ENCODE data around the gene GABRG3.

- TF ChIP-seq GTF3C2 (IDR thresholded peaks at IDR 0.05; ENCODE audit: borderline replicate concordance, extremely low read depth, insufficient read length) (no peak), POLR2A (conservative IDR thresholded peaks at IDR 0.05) (no peak), PREB (CRISPR knock-in tag; IDR thresholded peaks at IDR 0.05) (no peak), CTCF (IDR thresholded peaks at IDR 0.05 in 2 of 3, conservative IDR thresholded peaks at IDR 0.05 in 1 of 3; ENCODE audit: insufficient read depth in 2 of 3, low read depth in 1 of 3, low read length in 3 of 3) (no peak), HDAC8 (tag; IDR thresholded peaks at IDR 0.05) (no peak), ELK1 (CRISPR knock-in tag; IDR thresholded peaks at IDR 0.05) (no peak), BRF1 (IDR thresholded peaks at IDR 0.05; ENCODE audit: borderline replicate concordance, extremely low read depth, insufficient read length) (no peak), HDGF (IDR thresholded peaks at IDR 0.05) (no peak), CHD2 (IDR thresholded peaks at IDR 0.05; ENCODE audit: low read depth, low read length) (no peak)
Observed at GRCh38 chr15:27486051-27486450, 515.1 kb downstream of the GABRG3 start.

All from K562 (cell line).